Measurements from ENCODE around the gene KCNQ4.

KCNQ4 gene

GRCh38 chr1:40768146-40768990 is 15.2 kb upstream of the KCNQ4 start:
- no peak for TF ChIP-seq CTCF (IDR thresholded peaks at IDR 0.05; ENCODE audit: borderline replicate concordance, control extremely low read depth, extremely low read depth, insufficient read depth, missing control alignments)
- DNase-seq (ENCODE audit: low spot score) = no peak
- in situ Hi-C loops (cut with MboI; ENCODE audit: low sequenced_read_pairs, unreplicated experiment) = no loop called here

GRCh38 chr1:40769815-40770214 is 13.8 kb upstream of the KCNQ4 start:
- in situ Hi-C loops (cut with MboI; ENCODE audit: low sequenced_read_pairs, unreplicated experiment) = loop anchor here (10.0 kb wide), 1 partner anchor 185 kb away; no protein-coding TSS in a partner anchor
- no peak for TF ChIP-seq CTCF (IDR thresholded peaks at IDR 0.05; ENCODE audit: borderline replicate concordance, control extremely low read depth, extremely low read depth, insufficient read depth, missing control alignments)
- DNase-seq (ENCODE audit: low spot score) = no peak

GRCh38 chr1:40770296-40771070 is 13.1 kb upstream of the KCNQ4 start:
- no peak for DNase-seq (ENCODE audit: low spot score)
- TF ChIP-seq CTCF (IDR thresholded peaks at IDR 0.05; ENCODE audit: borderline replicate concordance, control extremely low read depth, extremely low read depth, insufficient read depth, missing control alignments) = no peak
- in situ Hi-C loops (cut with MboI; ENCODE audit: low sequenced_read_pairs, unreplicated experiment) = loop anchor here (10.0 kb wide), 1 partner anchor 184 kb away; no protein-coding TSS in a partner anchor

GRCh38 chr1:40772146-40772955 is 11.2 kb upstream of the KCNQ4 start:
- in situ Hi-C loops (cut with MboI; ENCODE audit: low sequenced_read_pairs, unreplicated experiment) = loop anchor here (10.0 kb wide), 1 partner anchor 182 kb away; no protein-coding TSS in a partner anchor
- DNase-seq (ENCODE audit: low spot score) = no peak
- no peak for TF ChIP-seq CTCF (IDR thresholded peaks at IDR 0.05; ENCODE audit: borderline replicate concordance, control extremely low read depth, extremely low read depth, insufficient read depth, missing control alignments)

- no peak for TF ChIP-seq CTCF (IDR thresholded peaks at IDR 0.05; ENCODE audit: borderline replicate concordance, control extremely low read depth, extremely low read depth, insufficient read depth, missing control alignments)
- DNase-seq (ENCODE audit: low spot score) = no peak
- in situ Hi-C loops (cut with MboI; ENCODE audit: low sequenced_read_pairs, unreplicated experiment) = loop anchor here (10.0 kb wide), 1 partner anchor 181 kb away; no protein-coding TSS in a partner anchor
Measured at GRCh38 chr1:40773748-40774265, 9.8 kb upstream of the KCNQ4 start.

Measured in GM13976 (cell line).